SK-MEL-5 (cell line): Measurements from ENCODE around the gene ERC2. TPM values are rescaled to one million over a fixed set of nuclear protein-coding genes. Genes with fewer than 3 reads are reported as not detected.

ENCODE experiments used
- DNase-seq: peaks from one replicate; pipeline ENCODE4 v3.0.0-alpha.2; 2016; ENCODE audit warnings: low read depth, low spot score
- in situ Hi-C: cut with HindIII; loops from 2 replicates; pipeline ENCODE4 v1.10.0; 2016; ENCODE audit warnings: low sequenced_read_pairs, high pct_unique_total_duplicates, low pct_unique_long_range_greater_than_20kb
- total RNA-seq: library from RNA; depleted of rRNA; stranded (reverse); fragments of >200 nt; shearing (Covaris generic); gene quantifications from 2 replicates; pipeline ENCODE4 v1.2.3, GENCODE V29; 2014

ERC2 gene
- total RNA-seq, 1 experiment from 2014 or later, result 0.50 TPM

- in situ Hi-C loops, result no loop called here
Measured at GRCh38 chr3:56347219-56347871, 120.9 kb downstream of the ERC2 start.

GRCh38 chr3:56342475-56342874, 125.8 kb downstream of the ERC2 start:
- in situ Hi-C loops, result no loop called here

More at GRCh38 chr3:56347219-56347871, 120.9 kb downstream of the ERC2 start:
- DNase-seq, result peak; percentile 67

DNA sequence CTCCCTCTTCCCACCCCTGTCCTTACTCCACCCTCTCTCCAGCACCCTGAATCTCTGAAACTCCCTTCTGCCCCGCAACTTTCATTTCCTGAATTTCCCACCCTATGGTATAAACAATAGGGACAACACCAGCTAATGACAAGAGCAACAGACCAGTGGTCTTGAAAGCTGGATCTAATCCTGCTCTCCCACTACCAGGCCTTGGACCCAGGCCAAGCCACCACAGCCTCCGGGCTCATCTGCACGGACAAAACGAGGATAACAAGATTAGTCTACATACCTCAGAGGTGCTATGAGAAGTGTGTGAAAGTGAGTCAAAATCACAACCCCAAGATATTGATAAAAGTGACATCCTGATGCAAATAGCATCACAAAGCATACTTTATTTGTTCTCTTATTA, 128.6 kb downstream of the ERC2 start:
- in situ Hi-C loops, result no loop called here
- no peak for DNase-seq

More at GRCh38 chr3:56342475-56342874, 125.8 kb downstream of the ERC2 start:
- DNase-seq, result no peak

- no peak for DNase-seq
- in situ Hi-C loops, result no loop called here
Measured at GRCh38 chr3:56339244-56339643, 129.0 kb downstream of the ERC2 start.

GRCh38 chr3:56336023-56336422, 132.2 kb downstream of the ERC2 start:
- no peak for DNase-seq
- in situ Hi-C loops, result no loop called here

DNA sequence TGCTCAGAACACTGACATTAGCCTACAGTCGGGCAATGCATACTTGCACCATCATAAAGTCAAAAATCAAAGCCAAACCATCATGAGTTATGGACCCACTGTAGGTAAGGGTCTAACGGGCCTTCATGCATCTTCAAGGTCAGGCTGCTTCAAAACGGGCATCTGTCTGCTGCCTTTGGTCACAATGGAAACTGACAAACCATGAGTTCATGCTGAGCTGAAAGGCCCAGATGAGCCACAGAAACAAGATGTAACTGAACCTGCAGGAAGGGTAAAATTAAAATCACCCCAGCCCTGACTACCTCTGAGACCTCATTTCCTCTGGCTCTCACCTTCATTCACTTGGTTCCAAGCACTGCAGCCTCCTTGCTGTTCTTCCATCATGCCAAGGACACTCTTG, 143.8 kb downstream of the ERC2 start:
- DNase-seq, result no peak
- in situ Hi-C loops, result no loop called here

GRCh38 chr3:56323986-56324420, 144.3 kb downstream of the ERC2 start:
- in situ Hi-C loops, result no loop called here
- no peak for DNase-seq

GRCh38 chr3:56322862-56323261, 145.4 kb downstream of the ERC2 start:
- no peak for DNase-seq
- in situ Hi-C loops, result no loop called here

- in situ Hi-C loops, result no loop called here
- DNase-seq, result no peak
Measured at GRCh38 chr3:56321892-56322291, 146.4 kb downstream of the ERC2 start.

- in situ Hi-C loops, result no loop called here
- DNase-seq, result no peak
Measured at GRCh38 chr3:56321383-56321782, 146.9 kb downstream of the ERC2 start.

- in situ Hi-C loops, result no loop called here
Measured at GRCh38 chr3:56320883-56321282, 147.4 kb downstream of the ERC2 start.

GRCh38 chr3:56318891-56319290, 149.4 kb downstream of the ERC2 start:
- in situ Hi-C loops, result no loop called here
- no peak for DNase-seq

More at GRCh38 chr3:56320883-56321282, 147.4 kb downstream of the ERC2 start:
- DNase-seq, result no peak

GRCh38 chr3:56316944-56317343, 151.3 kb downstream of the ERC2 start:
- in situ Hi-C loops, result no loop called here
- DNase-seq, result no peak

DNA sequence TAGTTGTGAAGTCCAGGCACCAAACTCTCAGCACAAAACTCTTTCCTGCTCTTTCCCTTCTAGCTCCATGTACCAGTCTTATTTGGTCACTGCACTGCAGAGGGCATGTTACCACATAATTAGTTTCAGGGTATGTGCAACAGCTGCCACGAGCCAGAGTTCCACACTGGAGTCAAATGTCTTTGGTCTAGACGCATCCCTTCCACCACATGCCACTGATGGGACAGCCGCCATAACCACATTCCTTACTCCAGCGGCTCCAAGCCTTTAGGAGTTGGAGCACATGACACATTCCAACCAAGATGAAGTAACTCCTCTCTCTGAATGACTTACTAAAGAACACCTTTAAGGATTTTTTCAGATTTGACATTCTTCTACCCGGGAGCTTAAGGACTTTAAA, 153.4 kb downstream of the ERC2 start:
- DNase-seq, result peak; percentile 38
- in situ Hi-C loops, result no loop called here

DNA sequence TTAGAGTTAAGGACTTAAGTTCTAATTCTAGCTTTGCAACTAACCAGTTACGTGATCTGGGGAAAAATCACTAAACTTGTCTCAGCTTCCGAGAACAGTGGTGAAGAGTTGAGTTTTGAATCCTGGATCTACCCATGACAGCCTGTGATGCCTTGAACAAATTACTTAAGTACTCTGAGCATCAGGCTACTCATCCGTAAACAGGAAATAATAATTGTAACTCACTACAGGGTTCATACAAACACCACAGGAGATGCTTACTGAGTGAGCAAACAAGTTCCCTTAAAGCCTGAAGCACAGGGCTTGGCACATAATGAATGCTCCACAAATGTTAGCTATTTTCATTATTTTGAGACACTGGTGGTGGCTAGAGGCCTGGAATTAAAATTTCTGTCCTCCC, 158.8 kb downstream of the ERC2 start:
- in situ Hi-C loops, result no loop called here
- DNase-seq, result no peak

DNA sequence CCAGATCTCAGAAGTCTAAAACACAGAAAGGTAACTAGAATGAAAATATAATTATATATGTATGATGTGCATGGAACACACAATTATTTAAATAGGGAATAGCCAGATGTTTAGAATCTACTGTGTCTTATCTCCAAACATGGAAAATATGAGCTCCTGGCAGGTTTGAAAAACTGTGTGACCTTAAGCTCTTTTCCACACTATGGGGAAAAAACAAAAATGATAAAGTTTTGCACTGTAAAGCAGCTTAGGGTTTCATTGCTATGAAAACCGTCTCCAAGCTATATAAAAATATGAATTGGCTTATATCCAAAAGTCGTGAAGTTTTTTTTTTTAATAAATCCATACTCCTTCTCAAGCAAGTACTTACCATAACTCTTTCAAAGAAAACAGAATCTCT, 159.8 kb downstream of the ERC2 start:
- no peak for DNase-seq
- in situ Hi-C loops, result no loop called here

DNA sequence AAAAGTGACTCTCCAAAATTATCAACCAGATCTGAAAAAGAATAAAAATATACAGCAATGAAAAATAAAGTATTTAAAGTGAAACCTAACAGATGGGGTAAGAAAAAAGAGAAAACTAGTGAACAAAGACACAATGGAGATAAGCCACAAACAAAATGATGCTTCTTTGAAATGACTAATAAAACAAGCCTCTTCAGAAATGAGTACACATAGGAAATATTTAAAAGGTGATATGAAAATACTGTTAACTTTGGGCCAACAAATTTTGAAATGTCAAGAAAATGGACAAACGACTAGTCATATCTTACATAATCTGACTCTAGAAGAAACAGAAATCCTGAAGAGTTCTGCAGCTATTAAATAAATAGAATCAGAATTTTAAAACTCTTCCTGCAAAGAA, 164.2 kb downstream of the ERC2 start:
- DNase-seq, result no peak
- in situ Hi-C loops, result no loop called here

DNA sequence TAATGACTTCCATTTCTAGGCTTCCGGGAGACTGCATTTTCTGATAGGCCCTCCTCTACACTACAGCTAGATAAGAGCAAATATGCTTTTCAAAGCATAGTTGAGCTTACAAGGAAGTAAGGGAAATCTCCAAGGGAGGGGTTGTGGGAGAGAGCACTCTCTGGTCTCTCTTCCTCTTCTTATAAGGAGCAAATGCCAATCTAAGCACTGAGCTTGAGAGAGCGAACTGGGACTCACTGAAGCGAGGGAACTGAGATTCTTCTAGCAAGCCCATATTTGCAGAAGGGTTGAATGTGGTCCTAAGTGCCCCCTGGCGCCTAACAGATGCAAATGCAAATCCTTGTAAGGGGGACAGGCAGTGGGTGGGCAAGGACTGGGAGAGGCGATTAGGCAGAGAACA, 164.8 kb downstream of the ERC2 start:
- in situ Hi-C loops, result no loop called here
- peak; percentile 70 for DNase-seq

DNA sequence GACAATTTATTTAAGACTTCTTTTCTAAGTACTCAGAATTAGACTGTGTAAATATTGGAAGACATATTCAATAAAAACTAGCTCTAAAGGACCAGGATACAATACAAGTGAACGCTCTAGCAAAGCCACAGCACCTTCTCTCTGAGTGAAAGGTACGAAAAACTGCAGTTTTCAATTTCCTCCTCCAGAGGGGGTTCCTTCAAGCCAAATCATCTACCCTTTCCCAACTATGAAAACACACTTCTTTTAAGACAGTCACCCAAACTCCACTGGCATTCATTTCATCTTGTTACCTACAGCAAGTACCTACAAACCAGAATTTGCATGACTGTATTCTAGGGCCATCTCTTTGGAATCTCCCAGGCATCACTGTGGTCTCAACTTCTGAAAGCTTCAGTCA, 165.8 kb downstream of the ERC2 start:
- peak; percentile 41 for DNase-seq
- in situ Hi-C loops, result no loop called here
